GM12891 (cell line): ENCODE results near the gene CFAP74.

Experiments
- PAX5 ChIP-seq: IDR thresholded peaks from 2 replicates; pipeline ENCODE4 v1.6.1; 2011; ENCODE audit warnings: low read length, moderate library complexity, mild to moderate bottlenecking; ENCODE audit not compliant: insufficient read depth, severe bottlenecking
- POLR2A ChIP-seq: IDR thresholded peaks from 2 replicates; pipeline ENCODE4 v1.6.1; 2011; ENCODE audit warnings: low read depth, low read length, control low read depth
- POLR2AphosphoS5 ChIP-seq: IDR thresholded peaks from 2 replicates; pipeline ENCODE4 v1.6.1; 2011; ENCODE audit warnings: low read depth, low read length, control low read depth

GRCh38 chr1:1906185-1907097 lies 97.1 kb downstream of the CFAP74 start:
- no peak for TF ChIP-seq PAX5
- no peak for TF ChIP-seq POLR2AphosphoS5
- no peak for TF ChIP-seq POLR2A
